Ovary (tissue), 3 donors: ENCODE measurements around the gene KRT15.

Experiments
- EP300 ChIP-seq: sonication (generic); formaldehyde crosslinking; IDR thresholded peaks from one replicate; pipeline ENCODE4 v1.6.1; 2017; ENCODE audit warnings: antibody characterized with exemption
- POLR2A ChIP-seq: fragments of 450-650 bp; IDR thresholded peaks from one replicate; pipeline ENCODE4 v1.6.1; 2017; ENCODE audit warnings: antibody characterized with exemption, mild to moderate bottlenecking, moderate library complexity
- TF ChIP-seq, protein P1 (sequence below), 3 donors: fragments of 450-650 bp in 2 of 3; fragments of 200-600 bp in 1 of 3; IDR thresholded peaks; one replicate each; pipeline versions ENCODE4 v1.5.1 to v1.8.0; 2016 to 2022; ENCODE audit warnings: antibody characterized with exemption in 3 of 3, mild to moderate bottlenecking in 1 of 3
- donor health status: DM: no; HTN: no; CAD: no.

DNA sequence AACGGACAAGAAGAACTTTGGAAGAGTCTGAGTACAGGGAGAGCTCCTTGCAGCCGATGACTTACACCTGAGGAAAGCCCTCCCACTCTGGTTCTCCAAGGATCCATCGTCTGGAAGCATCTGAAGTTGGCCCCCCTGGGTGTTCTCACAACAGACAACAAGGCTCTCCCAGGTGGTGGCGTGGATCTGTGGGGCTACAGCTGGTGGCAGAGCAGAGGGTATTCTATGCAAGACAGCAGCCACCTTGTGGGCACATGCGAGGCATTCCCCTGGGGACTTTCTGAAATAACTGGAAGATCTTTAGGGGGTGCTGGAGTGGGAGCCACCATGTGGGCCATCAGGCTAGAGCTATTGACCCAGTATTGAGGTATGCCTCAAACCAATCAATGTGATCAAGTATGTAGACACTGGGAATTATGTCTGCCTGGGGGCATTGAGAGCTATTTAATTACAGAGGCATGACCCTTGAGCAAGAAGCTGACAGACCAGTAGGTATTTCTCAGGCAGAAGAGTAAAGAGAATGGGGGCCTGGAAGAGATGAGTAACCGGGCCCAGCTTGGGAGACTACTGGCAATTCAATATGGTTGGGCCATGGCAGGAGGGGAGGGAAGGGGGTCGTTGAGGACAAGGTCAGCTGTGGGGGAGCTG, 16.3 kb upstream of the KRT15 start:
- TF ChIP-seq, protein P1, sequence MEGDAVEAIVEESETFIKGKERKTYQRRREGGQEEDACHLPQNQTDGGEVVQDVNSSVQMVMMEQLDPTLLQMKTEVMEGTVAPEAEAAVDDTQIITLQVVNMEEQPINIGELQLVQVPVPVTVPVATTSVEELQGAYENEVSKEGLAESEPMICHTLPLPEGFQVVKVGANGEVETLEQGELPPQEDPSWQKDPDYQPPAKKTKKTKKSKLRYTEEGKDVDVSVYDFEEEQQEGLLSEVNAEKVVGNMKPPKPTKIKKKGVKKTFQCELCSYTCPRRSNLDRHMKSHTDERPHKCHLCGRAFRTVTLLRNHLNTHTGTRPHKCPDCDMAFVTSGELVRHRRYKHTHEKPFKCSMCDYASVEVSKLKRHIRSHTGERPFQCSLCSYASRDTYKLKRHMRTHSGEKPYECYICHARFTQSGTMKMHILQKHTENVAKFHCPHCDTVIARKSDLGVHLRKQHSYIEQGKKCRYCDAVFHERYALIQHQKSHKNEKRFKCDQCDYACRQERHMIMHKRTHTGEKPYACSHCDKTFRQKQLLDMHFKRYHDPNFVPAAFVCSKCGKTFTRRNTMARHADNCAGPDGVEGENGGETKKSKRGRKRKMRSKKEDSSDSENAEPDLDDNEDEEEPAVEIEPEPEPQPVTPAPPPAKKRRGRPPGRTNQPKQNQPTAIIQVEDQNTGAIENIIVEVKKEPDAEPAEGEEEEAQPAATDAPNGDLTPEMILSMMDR (IDR thresholded peaks at IDR 0.05): no peak
- TF ChIP-seq EP300 (no peak), POLR2A (no peak)
